Right lobe of liver (tissue), 6 donors: ENCODE measurements around the gene CLDN7. TPM values are rescaled to one million over a fixed set of nuclear protein-coding genes. Genes with fewer than 3 reads are reported as not detected.
A peak's percentile ranks its signal among the peaks of the same experiment; 100 is the strongest.

Source experiments
- ATAC-seq, 4 donors: fragments of 200-7000 bp; cut with Tn5 transposase; one replicate each; pipeline ENCODE4 v1.9.1; 2020; ENCODE audit warnings: mild to moderate bottlenecking in 4 of 4, moderate library complexity in 4 of 4
- DNase-seq, 3 donors: peaks; one replicate each; pipeline ENCODE4 v3.0.0-alpha.2; 2020
- H3K27ac ChIP-seq, 3 donors: fragments of 200-600 bp; one replicate each; pipeline ENCODE4 v1.8.0; 2022
- H3K27me3 ChIP-seq, 2 donors: fragments of 200-600 bp; one replicate each; pipeline ENCODE4 v1.8.0; 2022
- H3K36me3 ChIP-seq, 4 donors: fragments of 200-600 bp; sonication (generic) in 1 of 4; one replicate each; pipeline versions ENCODE4 v1.5.1 to v1.8.0; 2017 to 2022; ENCODE audit warnings: control low read depth in 1 of 4
- H3K4me1 ChIP-seq, 4 donors: fragments of 200-600 bp; sonication (generic) in 1 of 4; one replicate each; pipeline versions ENCODE4 v1.5.1 to v1.8.0; 2017 to 2022; ENCODE audit warnings: control low read depth in 1 of 4
- H3K4me3 ChIP-seq, 3 donors: fragments of 200-600 bp; one replicate each; pipeline ENCODE4 v1.8.0; 2022
- H3K9me3 ChIP-seq, 4 donors: fragments of 200-600 bp; sonication (generic) in 1 of 4; one replicate each; pipeline versions ENCODE4 v1.5.1 to v1.8.0; 2017 to 2022; ENCODE audit warnings: control low read depth in 1 of 4
- CTCF ChIP-seq, 4 donors: fragments of 200-600 bp in 3 of 4; fragments of 450-650 bp in 1 of 4; IDR thresholded peaks; one replicate each; pipeline versions ENCODE4 v1.5.1 to v1.8.0; 2016 to 2022; ENCODE audit warnings: antibody characterized with exemption in 4 of 4, mild to moderate bottlenecking in 2 of 4
- POLR2A ChIP-seq: fragments of 450-650 bp; IDR thresholded peaks from one replicate; pipeline ENCODE4 v1.6.1; 2017; ENCODE audit warnings: antibody characterized with exemption, mild to moderate bottlenecking
- WGBS: methylation state at CpG from one replicate; pipeline ENCODE4 v1.1.6; 2018; ENCODE audit warnings: low coverage, low lambda C conversion rate; ENCODE audit not compliant: insufficient coverage; ENCODE audit errors: missing lambda C conversion rate; 5-methylcytosine and 5-hydroxymethylcytosine counted together
- intact Hi-C, 2 donors: fragments of 100-400 bp; cut with DNase I; formaldehyde crosslinking; loops; one replicate each; pipeline versions ENCODE4 v1.11.2 to v1.14.1; 2022
- total RNA-seq, 6 experiments: library from RNA; depleted of rRNA in 2 of 6; stranded (reverse); fragments of >200 nt in 2 of 6; fragmentation: NEBNext Ultra II Directional in 3 of 6; extraction: Animal tissue kit (Norgen Biotek cat#: 25700) in 3 of 6; gene quantifications; one replicate each; pipeline versions ENCODE4 v1.1.0 to v1.2.4, GENCODE V29; 2016 to 2023
- donor health status: DM: no; HTN: yes; CAD: no.
- donor health status: DM: no; HTN: no; CAD: no.
- donor health status: DM: no; HTN: no; CAD: no.
- donor health status: DM: no; HTN: yes; CAD: no.
- donor health status: DM: no; HTN: yes; CAD: no.

Gene CLDN7
- total RNA-seq, 6 experiments from 2014 or later: 9.6 to 114 (median 23.3) TPM

- peak in 2 of 4 donors; percentile 0 to 11 for ATAC-seq
- Histone ChIP-seq H3K4me1 (peaks cover 0 to 14% (median 7%) of the 10 kb centered on the region in 4 donors), H3K27ac (peak overlapping the region; percentile 76 to 93 (median 77)), H3K9me3 (no peaks in the 10 kb centered on the region), H3K36me3 (peaks cover 11 to 36% (median 25%) of the 10 kb centered on the region in 4 donors), H3K27me3 (no peaks in the 10 kb centered on the region), H3K4me3 (peak overlapping the region; percentile 97 to 98 (median 97))
- intact Hi-C loops: no loop called here
- DNase-seq: peak; percentile 67 to 70 (median 69)
- WGBS: 0% methylated on average over 4 of the region's 104 CpGs
- TF ChIP-seq POLR2A: no peak
- no peak for TF ChIP-seq CTCF (IDR thresholded peaks at IDR 0.05)
These were observed 45.7 kb upstream of the CLDN7 start for GRCh38 chr17:7307686-7308624.

- peak; percentile 88 to 91 (median 89) for ATAC-seq
- intact Hi-C loops: no loop called here
- under 1% methylated on average over 47 of the region's 64 CpGs for WGBS
These were observed 44.8 kb upstream of the CLDN7 start, which contains the start of gene EIF5A for GRCh38 chr17:7306911-7307685. EIF5A (plus strand) TSS chr17:7307628; CDS start chr17:7309636, 2,008 bp downstream.

GRCh38 chr17:7304179-7304578 is 41.9 kb upstream of the CLDN7 start:
- intact Hi-C loops: no loop called here
- no peak overlapping the region for H3K27ac ChIP-seq
- H3K9me3 ChIP-seq: no peaks in the 10 kb centered on the region
- TF ChIP-seq CTCF (IDR thresholded peaks at IDR 0.05): no peak
- TF ChIP-seq POLR2A: no peak
- WGBS: 95% methylated on average over 5 of the region's 7 CpGs
- no peak overlapping the region for H3K4me3 ChIP-seq
- H3K36me3 ChIP-seq: no peaks in the 10 kb centered on the region
- no peaks in the 10 kb centered on the region for H3K27me3 ChIP-seq
- ATAC-seq (no peak), DNase-seq (no peak)
- H3K4me1 ChIP-seq: peaks cover 0 to 5% (median 1%) of the 10 kb centered on the region in 4 donors

More at GRCh38 chr17:7306911-7307685, 44.8 kb upstream of the CLDN7 start, which contains the start of gene EIF5A:
- Histone ChIP-seq H3K9me3 (no peaks in the 10 kb centered on the region), H3K4me1 (peaks cover 0 to 14% (median 7%) of the 10 kb centered on the region in 4 donors), H3K27me3 (no peaks in the 10 kb centered on the region), H3K36me3 (peaks cover 11 to 27% (median 20%) of the 10 kb centered on the region in 4 donors), H3K4me3 (peak within 1 kb of the TSS; percentile 97 to 98 (median 97)), H3K27ac (peak within 1 kb of the TSS; percentile 77 to 93 (median 85))
- peak; percentile 100 for DNase-seq
- no peak for TF ChIP-seq CTCF (IDR thresholded peaks at IDR 0.05)
- peak; percentile 89 for TF ChIP-seq POLR2A

GRCh38 chr17:7296189-7296861 is 34.0 kb upstream of the CLDN7 start:
- DNase-seq (peak; percentile 83 to 86 (median 85)), ATAC-seq (peak; percentile 80 to 93 (median 88))
- Histone ChIP-seq H3K4me1 (peaks cover 0 to 13% (median 2%) of the 10 kb centered on the region in 4 donors), H3K4me3 (no peak overlapping the region), H3K27ac (no peak overlapping the region), H3K27me3 (no peaks in the 10 kb centered on the region), H3K9me3 (no peaks in the 10 kb centered on the region), H3K36me3 (no peaks in the 10 kb centered on the region)
- TF ChIP-seq POLR2A (no peak), CTCF (IDR thresholded peaks at IDR 0.05) (peak; percentile 92 to 97 (median 96))
- WGBS: 8% methylated on average over 6 of the region's 51 CpGs
- intact Hi-C loops: no loop called here
